GM12878 (cell line): ENCODE measurements around the gene PDZRN4. TPM values are rescaled to one million over a fixed set of nuclear protein-coding genes. Genes with fewer than 3 reads are reported as not detected.

Source experiments
- ATAC-seq: fragments of 200-7000 bp; cut with Tn5 transposase; 3 replicates; pipeline ENCODE4 v1.9.1; 2020; ENCODE audit warnings: mild to moderate bottlenecking, moderate library complexity
- BruUV-seq: library from RNA; stranded (reverse); fragments of 400-500 nt; replicated peaks from 2 replicates; lab custom pipeline; 2021; lab: Mats Ljungman, UMichigan
- CTCF ChIA-PET: fragments of 300-600 bp; sonication (Branson Sonifier 250); formaldehyde crosslinking; extraction: SDS; loops from one replicate; lab custom pipeline; 2021; ENCODE audit warnings: inconsistent platforms; lab: Yijun Ruan, JAX
- POLR2A ChIA-PET: fragments of 350-600 bp; formaldehyde crosslinking; extraction: SDS; loops from one replicate; lab custom pipeline; 2021; ENCODE audit warnings: inconsistent platforms; lab: Charles Lee
- RAD21 ChIA-PET: fragments of 300-600 bp; sonication (Branson Sonifier 250); formaldehyde crosslinking; loops from one replicate; lab custom pipeline; 2023; ENCODE audit warnings: antibody characterized with exemption; ENCODE audit not compliant: unreplicated experiment; lab: Charles Lee
- SMC1A ChIA-PET: fragments of 300-600 bp; sonication (Branson Sonifier 250); formaldehyde crosslinking; loops from one replicate; lab custom pipeline; 2023; ENCODE audit not compliant: unreplicated experiment, uncharacterized antibody; lab: Charles Lee
- DNase-seq: peaks from one replicate; pipeline ENCODE4 v3.0.0-alpha.2; 2011; ENCODE audit warnings: low read depth, low spot score
- FAIRE-seq: peaks from 3 replicates; lab custom pipeline; 2011; peaks lifted over from hg19 to GRCh38; lab: Jason Lieb, UNC
- H2AFZ ChIP-seq: 2 replicates; pipeline ENCODE4 v1.6.0; 2011; ENCODE audit warnings: low read depth, low read length, control low read depth; ENCODE audit not compliant: control insufficient read depth
- H3K27ac ChIP-seq: 2 replicates; pipeline ENCODE4 v1.5.1; 2011; ENCODE audit warnings: control low read depth; ENCODE audit not compliant: control insufficient read depth, insufficient read depth
- H3K27me3 ChIP-seq, 2 experiments: replicated peaks in 1 of 2; 2 replicates each; pipeline versions ENCODE4 v1.6.0 to v1.6.1; 2011; ENCODE audit warnings: low read length in 1 of 2; ENCODE audit not compliant: control insufficient read depth in 2 of 2, insufficient read depth in 2 of 2
- H3K36me3 ChIP-seq, 2 experiments: 2 replicates each; pipeline ENCODE4 v1.5.1; 2011; ENCODE audit warnings: low read length in 1 of 2; ENCODE audit not compliant: control insufficient read depth in 2 of 2, insufficient read depth in 2 of 2
- H3K4me1 ChIP-seq: 2 replicates; pipeline ENCODE4 v1.6.1; 2011; ENCODE audit warnings: mild to moderate bottlenecking, low read length, moderate library complexity, mixed read lengths; ENCODE audit not compliant: control insufficient read depth, insufficient read depth
- H3K4me2 ChIP-seq: 2 replicates; pipeline ENCODE4 v1.6.0; 2011; ENCODE audit warnings: control low read depth; ENCODE audit not compliant: control insufficient read depth, insufficient read depth
- H3K4me3 ChIP-seq: fragments of 200-600 bp; sonication (generic); 2 replicates; pipeline ENCODE4 v1.5.1; 2016
- H3K79me2 ChIP-seq: 2 replicates; pipeline ENCODE4 v1.6.0; 2011; ENCODE audit warnings: low read length; ENCODE audit not compliant: control insufficient read depth, insufficient read depth
- H3K9ac ChIP-seq: 2 replicates; pipeline ENCODE4 v1.8.0; 2011; ENCODE audit warnings: low read length, control low read depth, mixed read lengths; ENCODE audit not compliant: control insufficient read depth, insufficient read depth
- H3K9me3 ChIP-seq: replicated peaks from 3 replicates; pipeline ENCODE4 v1.5.1; 2011; ENCODE audit warnings: mild to moderate bottlenecking, low read length; ENCODE audit not compliant: control insufficient read depth, insufficient read depth
- H4K20me1 ChIP-seq: 2 replicates; pipeline ENCODE4 v1.6.0; 2011; ENCODE audit not compliant: control insufficient read depth, insufficient read depth
- BACH1 ChIP-seq: fragments of 450-650 bp; IDR thresholded peaks from 2 replicates; pipeline ENCODE4 v1.6.1; 2017; ENCODE audit warnings: mild to moderate bottlenecking, borderline replicate concordance
- EED ChIP-seq: sonication (generic); IDR thresholded peaks from 2 replicates; pipeline ENCODE4 v1.6.1; 2016; ENCODE audit warnings: antibody characterized with exemption, low read depth
- IRF5 ChIP-seq: fragments of 450-650 bp; IDR thresholded peaks from 2 replicates; pipeline ENCODE4 v1.6.1; 2017; ENCODE audit warnings: borderline replicate concordance
- TBL1XR1 ChIP-seq: IDR thresholded peaks from 2 replicates; pipeline ENCODE4 v1.6.1; 2012; ENCODE audit warnings: low read depth, low read length, improper control_type of control experiment
- ZBTB40 ChIP-seq: fragments of 450-650 bp; IDR thresholded peaks from 2 replicates; pipeline ENCODE4 v1.6.1; 2016; ENCODE audit warnings: mild to moderate bottlenecking, moderate library complexity, borderline replicate concordance
- WGBS: methylation state at CpG from one replicate; pipeline ENCODE4 v1.1.6; 2016; ENCODE audit warnings: low lambda C conversion rate; ENCODE audit not compliant: insufficient replicate concordance, insufficient coverage; ENCODE audit errors: missing lambda C conversion rate; 5-methylcytosine and 5-hydroxymethylcytosine counted together
- in situ Hi-C: fragments of 300-500 bp; cut with MboI; formaldehyde crosslinking; loops from 9 replicates; pipeline ENCODE4 v1.14.3; 2018; ENCODE audit warnings: mixed read lengths
- intact Hi-C: fragments of 100-400 bp; cut with micrococcal nuclease; formaldehyde crosslinking; loops from one replicate; pipeline ENCODE4 v1.14.2; 2022; ENCODE audit not compliant: unreplicated experiment
- polyA plus RNA-seq, 11 experiments: library from polyadenylated mRNA; depleted of rRNA in 4 of 11; unstranded in 6 of 11; stranded (reverse) in 5 of 11; fragments of >200 nt; fragmentation: Nextera tagmentation in 4 of 11; fragmentation: Illumina TruSeq in 1 of 11; extraction: Ambion mirVana in 4 of 11; extraction: Trizol in 1 of 11; gene quantifications; 1 replicate in 1 of 11; 2 replicates in 10 of 11; pipeline versions ENCODE4 v1.2.1 to v1.2.3, GENCODE V29; 2011 to 2016; ENCODE audit warnings: inconsistent platforms in 2 of 11, missing spikeins in 2 of 11, low read depth in 1 of 11
- total RNA-seq, 4 experiments: library from RNA; depleted of rRNA in 3 of 4; stranded (reverse); fragments of >200 nt in 3 of 4; fragmentation: Illumina TruSeq in 1 of 4; extraction: Trizol in 1 of 4; gene quantifications; 2 replicates each; pipeline versions ENCODE4 v1.2.1 to v1.2.3, GENCODE V29; 2013 to 2021

The PDZRN4 gene
- total and polyA plus RNA-seq, 10 of the 15 experiments (the other 5 are each of a cell fraction or from before 2014, with no cell fraction given), result 0.03 TPM; not detected in 9

GRCh38 chr12:41409628-41410027 lies 221.5 kb downstream of the PDZRN4 start (continued):
- no peak for TF ChIP-seq ZBTB40
- no peak for TF ChIP-seq IRF5
- no peak for TF ChIP-seq BACH1
- no peak for TF ChIP-seq EED

- no peaks in the 10 kb centered on the region for H3K27me3 ChIP-seq
- no peak overlapping the region for H3K27ac ChIP-seq
- no peak for FAIRE-seq
- no peaks in the 10 kb centered on the region for H3K9me3 ChIP-seq
- no peak for TF ChIP-seq TBL1XR1
- in situ Hi-C loops, result no loop called here
- WGBS, result 37% methylated on average over 3 of the region's 3 CpGs
- SMC1A ChIA-PET, result interaction anchor here (1.1 kb wide), 1 partner anchor 11 kb away, joined by 3 read pairs; no protein-coding TSS in a partner anchor
- intact Hi-C loops, result no loop called here
- no TSS peak for BruUV-seq
- no peak for DNase-seq
- H3K9ac ChIP-seq, result no peak overlapping the region
- RAD21 ChIA-PET, result no interaction called here
- H3K4me1 ChIP-seq, result no peaks in the 10 kb centered on the region
- no peaks in the 10 kb centered on the region for H3K79me2 ChIP-seq
- H4K20me1 ChIP-seq, result no peaks in the 10 kb centered on the region
- H2AFZ ChIP-seq, result no peak overlapping the region
- CTCF ChIA-PET, result interaction anchor here (0.6 kb wide), 1 partner anchor 1593 kb away, joined by 3 read pairs; no protein-coding TSS in a partner anchor
- no peak overlapping the region for H3K4me3 ChIP-seq
- H3K36me3 ChIP-seq, result no peaks in the 10 kb centered on the region
- H3K4me2 ChIP-seq, result no peak overlapping the region
- POLR2A ChIA-PET, result no interaction called here
- ATAC-seq, result no peak
Measured at GRCh38 chr12:41418586-41418985, 230.5 kb downstream of the PDZRN4 start.
